Endometrial microvascular endothelial cells (primary cell): ENCODE data around the gene CGNL1. TPM values are rescaled to one million over a fixed set of nuclear protein-coding genes. Genes with fewer than 3 reads are reported as not detected.

ENCODE experiments used
- in situ Hi-C: cut with HindIII; loops from 2 replicates; pipeline ENCODE4 v1.10.0; 2017; ENCODE audit warnings: low sequenced_read_pairs, low pct_unique_long_range_greater_than_20kb; ENCODE audit errors: inconsistent ontology term
- total RNA-seq: library from RNA; depleted of rRNA; stranded (reverse); fragments of >200 nt; gene quantifications from one replicate; pipeline ENCODE4 v1.2.3, GENCODE V29; 2015; ENCODE audit errors: inconsistent ontology term

Gene CGNL1
- total RNA-seq, 1 donor from 2014 or later: 3.3 TPM

- in situ Hi-C loops: no loop called here
Measured at GRCh38 chr15:57551715-57552677, 175.7 kb downstream of the CGNL1 start.

- in situ Hi-C loops: no loop called here
Measured at GRCh38 chr15:57552678-57553334, 176.5 kb downstream of the CGNL1 start.

GRCh38 chr15:57553526-57553925, 177.2 kb downstream of the CGNL1 start:
- in situ Hi-C loops: no loop called here

- in situ Hi-C loops: no loop called here
Measured at GRCh38 chr15:57554063-57554811, 177.9 kb downstream of the CGNL1 start.

GRCh38 chr15:57554812-57555179, 178.5 kb downstream of the CGNL1 start:
- in situ Hi-C loops: no loop called here

- in situ Hi-C loops: no loop called here
Measured at GRCh38 chr15:57555270-57555669, 179.0 kb downstream of the CGNL1 start.

GRCh38 chr15:57556040-57556439, 179.7 kb downstream of the CGNL1 start:
- in situ Hi-C loops: no loop called here

- in situ Hi-C loops: no loop called here
Measured at GRCh38 chr15:57557267-57557666, 181.0 kb downstream of the CGNL1 start.

GRCh38 chr15:57557810-57558209, 181.5 kb downstream of the CGNL1 start:
- in situ Hi-C loops: no loop called here

GRCh38 chr15:57559875-57560274, 183.6 kb downstream of the CGNL1 start:
- in situ Hi-C loops: no loop called here

- in situ Hi-C loops: no loop called here
Measured at GRCh38 chr15:57561041-57561711, 184.9 kb downstream of the CGNL1 start.

- in situ Hi-C loops: no loop called here
Measured at GRCh38 chr15:57562196-57562769, 186.0 kb downstream of the CGNL1 start.

GRCh38 chr15:57563416-57563815, 187.1 kb downstream of the CGNL1 start:
- in situ Hi-C loops: no loop called here

- in situ Hi-C loops: no loop called here
Measured at GRCh38 chr15:57565311-57565710, 189.0 kb downstream of the CGNL1 start.

- in situ Hi-C loops: no loop called here
Measured at GRCh38 chr15:57566834-57567233, 190.5 kb downstream of the CGNL1 start.

GRCh38 chr15:57567891-57568290, 191.6 kb downstream of the CGNL1 start:
- in situ Hi-C loops: no loop called here

- in situ Hi-C loops: no loop called here
Measured at GRCh38 chr15:57568299-57568698, 192.0 kb downstream of the CGNL1 start.

- in situ Hi-C loops: no loop called here
Measured at GRCh38 chr15:57570340-57570739, 194.0 kb downstream of the CGNL1 start.

- in situ Hi-C loops: no loop called here
Measured at GRCh38 chr15:57570994-57571393, 194.7 kb downstream of the CGNL1 start.
